Measurements from ENCODE around the gene TM4SF4.

DNA sequence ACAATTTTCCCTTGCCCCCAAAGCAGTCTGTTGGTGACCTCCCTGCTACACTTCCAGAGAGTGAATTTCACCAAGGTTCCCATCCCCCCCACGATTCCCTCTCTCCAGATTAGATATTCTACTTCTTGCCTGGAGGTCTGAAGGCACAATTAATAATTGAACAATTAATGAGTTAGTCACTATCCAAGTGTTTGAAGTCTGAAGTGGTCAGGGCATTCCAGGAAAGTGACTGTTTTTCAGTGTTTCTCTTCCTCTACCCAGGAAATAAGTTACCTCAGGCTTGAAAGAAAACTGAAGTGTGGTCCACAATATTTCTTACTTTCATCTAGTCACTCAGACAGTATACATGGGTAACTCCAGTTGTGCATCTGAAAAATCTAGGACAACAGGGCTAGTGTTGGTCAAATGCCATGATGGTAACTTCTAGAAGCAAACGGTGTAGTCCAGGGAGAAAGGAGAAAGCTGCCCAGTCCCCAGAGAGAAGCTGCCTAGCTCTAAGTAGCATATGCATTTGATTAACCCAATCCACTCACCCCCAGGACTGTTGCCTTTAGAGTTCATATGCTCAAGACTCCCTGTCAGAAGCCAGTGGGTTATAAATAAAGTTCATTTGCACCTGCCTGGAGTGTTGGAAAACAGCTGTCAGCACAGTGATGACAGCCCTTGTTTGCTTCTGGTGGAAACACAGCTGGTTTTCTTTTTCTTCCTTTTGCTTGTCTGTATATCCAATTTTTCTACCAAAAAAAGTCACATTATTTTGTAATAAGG is 2.3 kb upstream of the TM4SF4 start:
- no peak for TF ChIP-seq EZH2 (IDR thresholded peaks at IDR 0.05; ENCODE audit: low read length, missing control alignments)
- TF ChIP-seq, protein P1, sequence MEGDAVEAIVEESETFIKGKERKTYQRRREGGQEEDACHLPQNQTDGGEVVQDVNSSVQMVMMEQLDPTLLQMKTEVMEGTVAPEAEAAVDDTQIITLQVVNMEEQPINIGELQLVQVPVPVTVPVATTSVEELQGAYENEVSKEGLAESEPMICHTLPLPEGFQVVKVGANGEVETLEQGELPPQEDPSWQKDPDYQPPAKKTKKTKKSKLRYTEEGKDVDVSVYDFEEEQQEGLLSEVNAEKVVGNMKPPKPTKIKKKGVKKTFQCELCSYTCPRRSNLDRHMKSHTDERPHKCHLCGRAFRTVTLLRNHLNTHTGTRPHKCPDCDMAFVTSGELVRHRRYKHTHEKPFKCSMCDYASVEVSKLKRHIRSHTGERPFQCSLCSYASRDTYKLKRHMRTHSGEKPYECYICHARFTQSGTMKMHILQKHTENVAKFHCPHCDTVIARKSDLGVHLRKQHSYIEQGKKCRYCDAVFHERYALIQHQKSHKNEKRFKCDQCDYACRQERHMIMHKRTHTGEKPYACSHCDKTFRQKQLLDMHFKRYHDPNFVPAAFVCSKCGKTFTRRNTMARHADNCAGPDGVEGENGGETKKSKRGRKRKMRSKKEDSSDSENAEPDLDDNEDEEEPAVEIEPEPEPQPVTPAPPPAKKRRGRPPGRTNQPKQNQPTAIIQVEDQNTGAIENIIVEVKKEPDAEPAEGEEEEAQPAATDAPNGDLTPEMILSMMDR (conservative IDR thresholded peaks at IDR 0.05 in 1 of 2, IDR thresholded peaks at IDR 0.05 in 1 of 2; ENCODE audit: low read depth in 1 of 2, low read length in 2 of 2): no peak
